WTC11 (cell line): ENCODE data around the gene ACTL8. TPM values are rescaled to one million over a fixed set of nuclear protein-coding genes. Genes with fewer than 3 reads are reported as not detected.

Source experiments
- ATAC-seq: fragments of 200-7000 bp; cut with Tn5 transposase; 2 replicates; pipeline ENCODE4 v1.10.0; 2021; ENCODE audit warnings: mild to moderate bottlenecking, moderate library complexity
- CTCF ChIA-PET: fragments of 300-600 bp; sonication (Branson Sonifier 250); formaldehyde crosslinking; loops from one replicate; lab custom pipeline; 2021; ENCODE audit warnings: antibody characterized with exemption; lab: Charles Lee
- POLR2A ChIA-PET: fragments of 350-600 bp; sonication (Branson Sonifier 250); formaldehyde crosslinking; loops from one replicate; lab custom pipeline; 2021; ENCODE audit warnings: antibody characterized with exemption; lab: Charles Lee
- DNase-seq: peaks from one replicate; pipeline ENCODE4 v3.0.0; 2021; ENCODE audit warnings: low spot score
- H3K27ac Mint-ChIP-seq: 2 replicates; pipeline ENCODE4 v1.8.0; 2021; ENCODE audit warnings: mixed read lengths
- H3K27me3 Mint-ChIP-seq: 2 replicates; pipeline ENCODE4 v1.8.0; 2021; ENCODE audit warnings: low read depth, mild to moderate bottlenecking, moderate library complexity, mixed read lengths
- H3K36me3 Mint-ChIP-seq: 2 replicates; pipeline ENCODE4 v1.8.0; 2021; ENCODE audit warnings: mixed read lengths
- H3K4me1 Mint-ChIP-seq: 2 replicates; pipeline ENCODE4 v1.8.0; 2022; ENCODE audit warnings: mixed read lengths
- H3K4me3 Mint-ChIP-seq: 2 replicates; pipeline ENCODE4 v1.8.0; 2021; ENCODE audit warnings: mild to moderate bottlenecking, moderate library complexity, mixed read lengths
- H3K9me3 Mint-ChIP-seq: 2 replicates; pipeline ENCODE4 v1.8.0; 2021; ENCODE audit warnings: mixed read lengths
- ATF2 ChIP-seq: sonication (generic); formaldehyde crosslinking; IDR thresholded peaks from 2 replicates; pipeline ENCODE4 v1.8.1; 2022; ENCODE audit warnings: low read depth, missing genetic modification reagents, borderline replicate concordance
- CDX4 ChIP-seq: fragments of 250-450 bp; sonication (Bioruptor Pico); IDR thresholded peaks from 2 replicates; pipeline ENCODE4 v1.9.0; 2021; ENCODE audit warnings: moderate library complexity, mild to moderate bottlenecking, inconsistent platforms, borderline replicate concordance
- E2F1 ChIP-seq: sonication (generic); formaldehyde crosslinking; IDR thresholded peaks from 2 replicates; pipeline ENCODE4 v1.8.0; 2022; ENCODE audit warnings: mild to moderate bottlenecking, missing genetic modification reagents
- ERG ChIP-seq: fragments of 250-450 bp; sonication (Bioruptor Pico); IDR thresholded peaks from 2 replicates; pipeline ENCODE4 v1.8.0; 2021; ENCODE audit warnings: mild to moderate bottlenecking
- FOXP4 ChIP-seq: sonication (generic); formaldehyde crosslinking; IDR thresholded peaks from 2 replicates; pipeline ENCODE4 v1.8.0; 2022; ENCODE audit warnings: mild to moderate bottlenecking, missing genetic modification reagents
- HMGA2 ChIP-seq: fragments of 250-450 bp; sonication (Bioruptor Pico); IDR thresholded peaks from 2 replicates; pipeline ENCODE4 v1.4.0; 2021; ENCODE audit warnings: mild to moderate bottlenecking, moderate library complexity
- IRF2 ChIP-seq: sonication (generic); formaldehyde crosslinking; IDR thresholded peaks from 2 replicates; pipeline ENCODE4 v1.8.0; 2022; ENCODE audit warnings: low read depth, missing genetic modification reagents, borderline replicate concordance
- KAT7 ChIP-seq: sonication (generic); formaldehyde crosslinking; IDR thresholded peaks from 2 replicates; pipeline ENCODE4 v1.8.1; 2023; ENCODE audit warnings: missing genetic modification reagents, mild to moderate bottlenecking, borderline replicate concordance
- RORB ChIP-seq: fragments of 250-450 bp; sonication (Bioruptor Pico); IDR thresholded peaks from 2 replicates; pipeline ENCODE4 v1.9.0; 2021; ENCODE audit warnings: mild to moderate bottlenecking
- TEAD1 ChIP-seq: sonication (generic); formaldehyde crosslinking; IDR thresholded peaks from 2 replicates; pipeline ENCODE4 v1.8.0; 2022; ENCODE audit warnings: mild to moderate bottlenecking, missing genetic modification reagents
- ZBTB43 ChIP-seq: sonication (generic); formaldehyde crosslinking; IDR thresholded peaks from 2 replicates; pipeline ENCODE4 v1.8.1; 2023; ENCODE audit warnings: mild to moderate bottlenecking, missing genetic modification reagents
- ZNF281 ChIP-seq: sonication (generic); formaldehyde crosslinking; IDR thresholded peaks from 2 replicates; pipeline ENCODE4 v1.8.0; 2023; ENCODE audit warnings: mild to moderate bottlenecking, missing genetic modification reagents
- ZNF671 ChIP-seq: fragments of 250-450 bp; sonication (Bioruptor Pico); IDR thresholded peaks from 2 replicates; pipeline ENCODE4 v1.8.0; 2021; ENCODE audit warnings: mild to moderate bottlenecking
- total RNA-seq: library from RNA; stranded (reverse); gene quantifications from 3 replicates; pipeline ENCODE4 v1.2.3, GENCODE V29; 2021

The ACTL8 gene
- total RNA-seq, 1 experiment from 2014 or later, result 1.6 TPM

GRCh38 chr1:17774452-17774851 lies 19.3 kb downstream of the ACTL8 start (continued):
- TF ChIP-seq HMGA2 (no peak), ATF2 (CRISPR knock-in tag) (no peak), FOXP4 (CRISPR knock-in tag) (no peak), ZNF671 (CRISPR knock-in tag) (no peak)

- CTCF ChIA-PET, result interaction anchor here (1.2 to 1.3 kb wide), 2 partner anchors 72 to 115 kb away, joined by 3 read pairs; no protein-coding TSS in a partner anchor
- no peak for TF ChIP-seq CDX4 (CRISPR knock-in tag)
- no peak for TF ChIP-seq ZNF281 (CRISPR knock-in tag)
- no peak for TF ChIP-seq ZNF671 (CRISPR knock-in tag)
- TF ChIP-seq IRF2 (CRISPR knock-in tag), result no peak
- TF ChIP-seq E2F1, result no peak
- no peak for TF ChIP-seq KAT7 (CRISPR knock-in tag)
- TF ChIP-seq RORB (CRISPR knock-in tag), result no peak
- TF ChIP-seq ERG (CRISPR knock-in tag), result no peak
- no peak for TF ChIP-seq ZBTB43 (CRISPR knock-in tag)
- no peak for TF ChIP-seq TEAD1 (CRISPR knock-in tag)
Observed at GRCh38 chr1:17775796-17776195, 20.7 kb downstream of the ACTL8 start.

More at GRCh38 chr1:17775796-17776195, 20.7 kb downstream of the ACTL8 start:
- Mint-ChIP-seq H3K27ac (no peak overlapping the region), H3K36me3 (no peaks in the 10 kb centered on the region), H3K27me3 (no peaks in the 10 kb centered on the region; the same call in 1 of the 2 replicates), H3K9me3 (peaks cover 5% of the 10 kb centered on the region), H3K4me3 (no peak overlapping the region), H3K4me1 (no peaks in the 10 kb centered on the region; the same call in 1 of the 2 replicates)
- DNase-seq (no peak), ATAC-seq (no peak)
- POLR2A ChIA-PET, result no interaction called here
